ENCODE data around the gene TMEM52B.
A peak's percentile ranks its signal among the peaks of the same experiment; 100 is the strongest.

The TMEM52B gene

DNA sequence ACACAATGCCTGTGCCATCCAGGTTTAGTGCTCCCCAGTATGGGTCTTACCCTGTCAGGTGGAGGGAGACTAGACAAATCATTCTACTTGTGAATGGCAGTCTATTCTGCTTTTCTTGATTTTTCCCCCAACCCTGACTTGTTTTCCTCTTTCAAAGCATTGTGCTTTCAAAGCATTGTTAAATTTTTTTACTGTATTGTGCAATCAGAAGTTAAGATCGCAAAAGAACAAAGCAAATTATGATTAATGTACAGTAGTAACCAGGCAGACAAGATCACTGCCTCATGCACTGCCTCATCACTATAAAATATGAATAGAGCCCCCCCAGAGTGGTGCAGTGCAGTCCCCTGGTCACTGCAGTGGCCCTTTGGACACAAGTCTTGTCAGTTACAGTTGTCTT, 47.9 kb downstream of the TMEM52B start:
- Histone ChIP-seq H3K79me2 (ENCODE audit: control insufficient read depth, insufficient read depth, low read length) (no peaks in the 10 kb centered on the region), H3K36me3 (ENCODE audit: control insufficient read depth, insufficient read depth, low read length) (peaks cover 12% of the 10 kb centered on the region), H3K18ac (ENCODE audit: low read length) (no peak overlapping the region), H3K27ac (ENCODE audit: low read depth, low read length) (no peak overlapping the region), H2BK15ac (replicated peaks; ENCODE audit: low read depth) (no peak overlapping the region), H3K4ac (ENCODE audit: low read depth, low read length) (no peak overlapping the region), H2AK5ac (ENCODE audit: low read length) (no peak overlapping the region), H2BK5ac (ENCODE audit: low read length) (no peak overlapping the region), H4K8ac (ENCODE audit: low read depth, low read length) (no peak overlapping the region), H3K79me1 (ENCODE audit: low read length) (no peaks in the 10 kb centered on the region), H3K4me3 (ENCODE audit: low read length) (no peak overlapping the region), H4K5ac (ENCODE audit: low read length) (no peak overlapping the region), H3K27me3 (ENCODE audit: insufficient read depth, low read length, poor library complexity) (no peaks in the 10 kb centered on the region), H3K23ac (ENCODE audit: low read length) (no peak overlapping the region), H3K56ac (ENCODE audit: low read length) (no peak overlapping the region), H2BK120ac (ENCODE audit: low read depth, low read length) (no peak overlapping the region), H3K4me2 (ENCODE audit: low read length) (no peak overlapping the region), H3K9ac (ENCODE audit: low read length) (no peak overlapping the region), H3K4me1 (ENCODE audit: control insufficient read depth, low read depth, low read length) (no peaks in the 10 kb centered on the region)
- WGBS (ENCODE audit: extremely low coverage, insufficient coverage, low lambda C conversion rate) = no CpG with 5 or more reads among the region's 1 CpG
- DNase-seq = no peak

GRCh38 chr12:10227648-10228047, 48.8 kb downstream of the TMEM52B start:
- Histone ChIP-seq H3K4me3 (ENCODE audit: low read length) (no peak overlapping the region), H4K5ac (ENCODE audit: low read length) (no peak overlapping the region)

GRCh38 chr12:10234562-10234961, 55.7 kb downstream of the TMEM52B start:
- Histone ChIP-seq H2BK15ac (replicated peaks; ENCODE audit: low read depth) (no peak overlapping the region), H3K9ac (ENCODE audit: low read length) (no peak overlapping the region), H3K36me3 (ENCODE audit: control insufficient read depth, insufficient read depth, low read length) (no peaks in the 10 kb centered on the region), H3K56ac (ENCODE audit: low read length) (no peak overlapping the region), H4K5ac (ENCODE audit: low read length) (no peak overlapping the region), H3K4me2 (ENCODE audit: low read length) (no peak overlapping the region), H3K4me1 (ENCODE audit: control insufficient read depth, low read depth, low read length) (no peaks in the 10 kb centered on the region), H2BK120ac (ENCODE audit: low read depth, low read length) (no peak overlapping the region), H3K79me2 (ENCODE audit: control insufficient read depth, insufficient read depth, low read length) (no peaks in the 10 kb centered on the region), H4K8ac (ENCODE audit: low read depth, low read length) (no peak overlapping the region), H3K23ac (ENCODE audit: low read length) (no peak overlapping the region), H3K4me3 (ENCODE audit: low read length) (no peak overlapping the region), H2BK5ac (ENCODE audit: low read length) (no peak overlapping the region), H3K79me1 (ENCODE audit: low read length) (no peaks in the 10 kb centered on the region), H3K4ac (ENCODE audit: low read depth, low read length) (no peak overlapping the region), H3K27ac (ENCODE audit: low read depth, low read length) (no peak overlapping the region), H3K18ac (ENCODE audit: low read length) (no peak overlapping the region), H2AK5ac (ENCODE audit: low read length) (no peak overlapping the region), H3K27me3 (ENCODE audit: insufficient read depth, low read length, poor library complexity) (no peaks in the 10 kb centered on the region)
- DNase-seq = no peak

More at GRCh38 chr12:10227648-10228047, 48.8 kb downstream of the TMEM52B start:
- H3K4ac ChIP-seq (ENCODE audit: low read depth, low read length) = no peak overlapping the region
- no peak overlapping the region for H2AK5ac ChIP-seq (ENCODE audit: low read length)
- DNase-seq = no peak
- no peak overlapping the region for H3K9ac ChIP-seq (ENCODE audit: low read length)
- no peak overlapping the region for H3K18ac ChIP-seq (ENCODE audit: low read length)
- peaks cover 9% of the 10 kb centered on the region for H3K36me3 ChIP-seq (ENCODE audit: control insufficient read depth, insufficient read depth, low read length)
- H3K79me1 ChIP-seq (ENCODE audit: low read length) = no peaks in the 10 kb centered on the region
- no CpG with 5 or more reads among the region's 1 CpG for WGBS (ENCODE audit: extremely low coverage, insufficient coverage, low lambda C conversion rate)
- H3K27ac ChIP-seq (ENCODE audit: low read depth, low read length) = no peak overlapping the region
- no peak overlapping the region for H2BK15ac ChIP-seq (replicated peaks; ENCODE audit: low read depth)
- H3K79me2 ChIP-seq (ENCODE audit: control insufficient read depth, insufficient read depth, low read length) = no peaks in the 10 kb centered on the region
- no peak overlapping the region for H2BK5ac ChIP-seq (ENCODE audit: low read length)
- H3K4me1 ChIP-seq (ENCODE audit: control insufficient read depth, low read depth, low read length) = no peaks in the 10 kb centered on the region
- H3K56ac ChIP-seq (ENCODE audit: low read length) = no peak overlapping the region
- H2BK120ac ChIP-seq (ENCODE audit: low read depth, low read length) = no peak overlapping the region
- H4K8ac ChIP-seq (ENCODE audit: low read depth, low read length) = no peak overlapping the region
- H3K27me3 ChIP-seq (ENCODE audit: insufficient read depth, low read length, poor library complexity) = no peaks in the 10 kb centered on the region
- no peak overlapping the region for H3K4me2 ChIP-seq (ENCODE audit: low read length)
- H3K23ac ChIP-seq (ENCODE audit: low read length) = no peak overlapping the region

- H3K23ac ChIP-seq (ENCODE audit: low read length) = no peak overlapping the region
- no peak overlapping the region for H3K4me3 ChIP-seq (ENCODE audit: low read length)
- H2AK5ac ChIP-seq (ENCODE audit: low read length) = no peak overlapping the region
- H3K27me3 ChIP-seq (ENCODE audit: insufficient read depth, low read length, poor library complexity) = no peaks in the 10 kb centered on the region
- H3K36me3 ChIP-seq (ENCODE audit: control insufficient read depth, insufficient read depth, low read length) = no peaks in the 10 kb centered on the region
- no peaks in the 10 kb centered on the region for H3K4me1 ChIP-seq (ENCODE audit: control insufficient read depth, low read depth, low read length)
- H4K8ac ChIP-seq (ENCODE audit: low read depth, low read length) = no peak overlapping the region
- DNase-seq = peak; percentile 65
- H3K4ac ChIP-seq (ENCODE audit: low read depth, low read length) = no peak overlapping the region
- no peak overlapping the region for H3K4me2 ChIP-seq (ENCODE audit: low read length)
- no peak overlapping the region for H2BK5ac ChIP-seq (ENCODE audit: low read length)
- no peak overlapping the region for H4K5ac ChIP-seq (ENCODE audit: low read length)
- no peak overlapping the region for H3K56ac ChIP-seq (ENCODE audit: low read length)
- no peaks in the 10 kb centered on the region for H3K79me2 ChIP-seq (ENCODE audit: control insufficient read depth, insufficient read depth, low read length)
- H3K79me1 ChIP-seq (ENCODE audit: low read length) = no peaks in the 10 kb centered on the region
- no peak overlapping the region for H3K9ac ChIP-seq (ENCODE audit: low read length)
- no peak overlapping the region for H3K18ac ChIP-seq (ENCODE audit: low read length)
- no CpG with 5 or more reads among the region's 4 CpGs for WGBS (ENCODE audit: extremely low coverage, insufficient coverage, low lambda C conversion rate)
- no peak overlapping the region for H2BK15ac ChIP-seq (replicated peaks; ENCODE audit: low read depth)
- H3K27ac ChIP-seq (ENCODE audit: low read depth, low read length) = no peak overlapping the region
- no peak overlapping the region for H2BK120ac ChIP-seq (ENCODE audit: low read depth, low read length)
Observed at GRCh38 chr12:10235761-10236631, 57.2 kb downstream of the TMEM52B start.

- H3K27me3 ChIP-seq (ENCODE audit: insufficient read depth, low read length, poor library complexity) = no peaks in the 10 kb centered on the region
- no peak overlapping the region for H4K5ac ChIP-seq (ENCODE audit: low read length)
- no peaks in the 10 kb centered on the region for H3K36me3 ChIP-seq (ENCODE audit: control insufficient read depth, insufficient read depth, low read length)
- no peak overlapping the region for H3K9ac ChIP-seq (ENCODE audit: low read length)
- no peak overlapping the region for H2AK5ac ChIP-seq (ENCODE audit: low read length)
- no peaks in the 10 kb centered on the region for H3K79me1 ChIP-seq (ENCODE audit: low read length)
- no peak overlapping the region for H2BK120ac ChIP-seq (ENCODE audit: low read depth, low read length)
- no peak overlapping the region for H3K27ac ChIP-seq (ENCODE audit: low read depth, low read length)
- H3K4ac ChIP-seq (ENCODE audit: low read depth, low read length) = no peak overlapping the region
- H2BK5ac ChIP-seq (ENCODE audit: low read length) = no peak overlapping the region
- H3K56ac ChIP-seq (ENCODE audit: low read length) = no peak overlapping the region
- no peaks in the 10 kb centered on the region for H3K4me1 ChIP-seq (ENCODE audit: control insufficient read depth, low read depth, low read length)
- no CpG with 5 or more reads among the region's 1 CpG for WGBS (ENCODE audit: extremely low coverage, insufficient coverage, low lambda C conversion rate)
- no peak overlapping the region for H2BK15ac ChIP-seq (replicated peaks; ENCODE audit: low read depth)
- DNase-seq = no peak
- H3K4me3 ChIP-seq (ENCODE audit: low read length) = no peak overlapping the region
- H3K4me2 ChIP-seq (ENCODE audit: low read length) = no peak overlapping the region
- no peak overlapping the region for H3K18ac ChIP-seq (ENCODE audit: low read length)
- no peaks in the 10 kb centered on the region for H3K79me2 ChIP-seq (ENCODE audit: control insufficient read depth, insufficient read depth, low read length)
- H4K8ac ChIP-seq (ENCODE audit: low read depth, low read length) = no peak overlapping the region
- no peak overlapping the region for H3K23ac ChIP-seq (ENCODE audit: low read length)
Observed at GRCh38 chr12:10236720-10237119, 57.9 kb downstream of the TMEM52B start.

DNA sequence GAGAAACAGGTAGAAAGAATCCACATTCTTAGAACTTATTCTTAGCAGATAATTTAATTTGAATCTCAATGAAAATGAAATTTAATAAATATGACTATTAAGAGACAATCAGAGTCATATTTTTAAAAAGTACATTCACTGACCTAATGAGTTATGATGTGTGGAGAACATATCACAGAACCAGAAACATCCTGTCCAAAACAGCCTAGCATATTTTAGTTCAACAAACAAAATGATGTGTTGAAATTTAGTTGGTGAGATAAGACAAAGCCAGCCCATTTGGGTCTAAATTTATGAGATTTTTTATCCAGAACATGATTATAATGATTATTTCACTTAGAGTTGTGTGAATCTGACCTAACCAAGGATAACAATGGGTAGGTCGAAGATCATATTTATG, 59.7 kb downstream of the TMEM52B start:
- Histone ChIP-seq H3K4ac (ENCODE audit: low read depth, low read length) (no peak overlapping the region), H2AK5ac (ENCODE audit: low read length) (no peak overlapping the region), H3K36me3 (ENCODE audit: control insufficient read depth, insufficient read depth, low read length) (no peaks in the 10 kb centered on the region), H2BK5ac (ENCODE audit: low read length) (no peak overlapping the region), H3K27me3 (ENCODE audit: insufficient read depth, low read length, poor library complexity) (no peaks in the 10 kb centered on the region), H3K18ac (ENCODE audit: low read length) (no peak overlapping the region), H3K4me2 (ENCODE audit: low read length) (no peak overlapping the region), H4K8ac (ENCODE audit: low read depth, low read length) (no peak overlapping the region), H3K79me2 (ENCODE audit: control insufficient read depth, insufficient read depth, low read length) (no peaks in the 10 kb centered on the region), H4K5ac (ENCODE audit: low read length) (no peak overlapping the region), H3K9ac (ENCODE audit: low read length) (no peak overlapping the region), H2BK120ac (ENCODE audit: low read depth, low read length) (no peak overlapping the region), H3K79me1 (ENCODE audit: low read length) (no peaks in the 10 kb centered on the region), H3K4me1 (ENCODE audit: control insufficient read depth, low read depth, low read length) (no peaks in the 10 kb centered on the region), H3K56ac (ENCODE audit: low read length) (no peak overlapping the region), H3K23ac (ENCODE audit: low read length) (no peak overlapping the region), H3K27ac (ENCODE audit: low read depth, low read length) (no peak overlapping the region), H3K4me3 (ENCODE audit: low read length) (no peak overlapping the region), H2BK15ac (replicated peaks; ENCODE audit: low read depth) (no peak overlapping the region)
- DNase-seq = no peak
- WGBS (ENCODE audit: extremely low coverage, insufficient coverage, low lambda C conversion rate) = no CpG with 5 or more reads among the region's 1 CpG

Data from mesendoderm (in vitro differentiated cells).